Right ventricle myocardium inferior (tissue), 1 donor: ENCODE data around the gene ANKRD24. TPM values are rescaled to one million over a fixed set of nuclear protein-coding genes. Genes with fewer than 3 reads are reported as not detected.
"Not testable (repeated sequence)": the region's sequence is repeated elsewhere in the genome, so short reads cannot be mapped to it uniquely, and the experiment has no call there.

Source experiments
- ATAC-seq: fragments of 200-7000 bp; cut with Tn5 transposase; one replicate; pipeline ENCODE4 v1.9.1; 2020; ENCODE audit warnings: mild to moderate bottlenecking, moderate library complexity
- DNase-seq: peaks from one replicate; pipeline ENCODE4 v3.0.0; 2021; ENCODE audit errors: missing footprints
- intact Hi-C: fragments of 100-400 bp; cut with DNase I; formaldehyde crosslinking; loops from one replicate; pipeline ENCODE4 v1.11.0; 2022
- total RNA-seq: library from RNA; stranded (reverse); fragmentation: NEBNext Ultra II Directional; extraction: Animal tissue kit (Norgen Biotek cat#: 25700); gene quantifications from one replicate; pipeline ENCODE4 v1.2.1, GENCODE V29; 2021
- donor health status: DM: no; HTN: yes; CAD: no; lungs with severe emphysema.

ANKRD24 gene
- total RNA-seq, 1 donor from 2014 or later: 0.19 TPM

DNA sequence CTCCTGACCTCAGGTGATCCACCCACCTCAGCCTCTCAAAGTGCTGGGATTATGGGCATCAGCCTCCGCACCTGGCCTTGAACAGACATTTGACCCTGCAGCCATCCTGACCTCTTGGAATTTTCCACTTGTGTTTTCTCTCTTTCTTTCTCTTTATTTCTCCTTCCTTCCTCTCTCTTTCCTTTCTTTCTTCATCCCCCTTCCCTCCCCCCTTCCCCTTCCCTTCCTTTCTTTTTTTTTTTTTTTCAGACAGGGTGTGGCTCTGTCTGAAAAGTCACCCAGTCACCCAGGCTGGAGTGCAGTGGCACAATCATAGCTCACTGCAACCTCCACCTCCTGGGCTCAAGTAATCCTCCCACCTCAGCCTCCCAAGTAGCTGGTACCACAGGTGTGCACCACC is 36.0 kb downstream of the ANKRD24 start:
- DNase-seq, ATAC-seq, intact Hi-C loops: not testable (repeated sequence)

DNA sequence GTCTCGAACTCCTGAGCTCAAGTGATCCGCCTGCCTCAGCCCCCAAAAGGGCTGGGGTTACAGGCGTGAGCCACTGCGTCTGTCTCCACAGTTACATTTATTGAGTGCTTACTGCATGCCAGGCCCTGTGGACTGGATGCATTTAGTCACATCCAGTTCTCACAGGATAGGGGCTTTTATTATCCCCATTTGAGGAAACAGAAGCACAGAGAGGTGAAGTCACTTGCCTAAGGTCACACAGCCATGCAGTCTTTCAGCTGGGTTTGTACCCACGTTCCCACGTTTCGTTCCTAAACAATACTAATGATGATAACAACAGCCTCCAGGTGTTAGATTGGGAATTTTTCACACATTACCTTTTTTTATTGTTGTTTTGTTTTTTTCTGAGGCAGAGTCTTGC is 37.7 kb downstream of the ANKRD24 start:
- intact Hi-C loops: no loop called here
- DNase-seq (no peak), ATAC-seq (no peak)

DNA sequence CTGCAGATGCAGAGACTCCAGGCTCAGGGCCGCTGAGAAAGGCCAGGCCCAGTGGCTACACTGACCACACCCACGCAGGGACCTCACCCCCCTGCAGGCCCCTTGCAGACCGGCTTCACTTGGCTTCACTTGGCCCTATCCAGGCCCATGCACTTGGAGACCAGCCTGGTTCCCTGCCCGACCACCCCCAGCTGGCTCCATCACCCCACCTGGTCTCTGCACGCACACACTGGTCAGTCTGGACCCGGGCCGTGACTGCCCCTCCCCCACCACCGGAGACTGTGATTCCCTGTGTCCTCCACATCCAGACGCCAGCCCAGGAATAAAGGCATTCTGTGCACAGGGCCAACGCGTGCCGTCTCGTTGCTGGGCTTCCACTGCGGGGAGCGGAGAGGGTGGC is 42.0 kb downstream of the ANKRD24 start:
- intact Hi-C loops: no loop called here
- ATAC-seq: no peak
- DNase-seq: no peak

DNA sequence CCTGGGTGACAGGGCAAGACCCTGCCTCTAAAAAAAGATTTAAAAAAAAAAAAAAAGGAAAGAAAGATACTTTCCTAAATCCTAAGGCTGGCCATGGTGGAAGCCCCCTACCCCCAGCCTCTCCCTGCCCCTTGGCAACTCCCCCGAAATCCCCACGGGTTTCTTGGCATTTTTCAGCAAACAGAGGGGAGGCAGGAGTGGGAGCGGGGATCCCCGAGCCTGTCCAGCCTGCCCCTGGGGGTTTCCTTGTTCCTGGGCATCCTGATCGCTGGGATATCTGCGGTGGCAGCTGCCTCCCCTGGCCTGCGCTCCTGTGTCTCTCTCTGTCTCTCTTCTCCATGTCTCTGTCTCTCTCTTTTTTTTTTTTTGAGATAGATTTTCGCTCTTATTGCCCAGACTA is 43.4 kb downstream of the ANKRD24 start:
- ATAC-seq (no peak), DNase-seq (no peak)
- intact Hi-C loops: no loop called here

DNA sequence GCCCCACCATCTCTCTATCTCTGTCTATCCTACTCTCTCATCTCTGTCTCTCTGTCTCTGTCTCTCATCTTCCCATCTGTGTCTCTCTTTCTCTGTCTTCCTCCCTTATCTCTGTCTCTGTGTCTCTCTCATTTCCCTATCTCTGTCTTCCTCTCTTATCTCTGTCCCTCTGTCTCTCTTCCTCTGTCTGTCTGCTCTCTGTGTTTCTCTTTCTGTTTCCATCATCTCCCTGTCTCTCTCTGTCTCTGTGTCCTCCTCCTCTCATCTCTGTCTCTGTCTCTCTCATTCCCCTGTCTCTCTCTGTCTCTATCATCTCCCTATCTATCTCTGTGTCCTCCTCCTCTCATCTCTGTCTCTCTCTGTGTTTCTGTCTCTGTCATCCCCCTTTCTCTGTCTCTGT is 45.3 kb downstream of the ANKRD24 start:
- intact Hi-C loops: no loop called here
- DNase-seq (no peak), ATAC-seq (no peak)

DNA sequence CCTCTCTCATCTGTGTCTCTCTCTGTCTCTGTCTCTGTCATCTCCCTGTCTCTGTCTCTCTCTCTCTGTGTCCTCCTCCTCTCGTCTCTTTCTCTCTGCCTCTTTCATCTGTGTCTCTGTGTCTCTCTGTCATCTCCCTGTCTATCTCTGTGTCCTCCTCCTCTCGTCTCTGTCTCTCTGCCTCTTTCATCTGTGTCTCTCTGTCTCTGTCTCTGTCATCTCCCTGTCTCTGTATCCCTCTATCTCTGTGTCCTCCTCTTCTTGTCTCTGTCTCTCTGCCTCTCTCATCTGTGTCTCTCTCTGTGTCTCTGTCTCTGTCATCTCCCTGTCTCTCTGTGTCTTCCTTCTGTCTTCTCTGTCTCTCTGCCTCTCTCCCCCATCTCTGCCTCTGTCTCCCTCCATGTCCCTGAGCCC is 46.3 kb downstream of the ANKRD24 start:
- ATAC-seq (no peak), DNase-seq (no peak)
- intact Hi-C loops: no loop called here

DNA sequence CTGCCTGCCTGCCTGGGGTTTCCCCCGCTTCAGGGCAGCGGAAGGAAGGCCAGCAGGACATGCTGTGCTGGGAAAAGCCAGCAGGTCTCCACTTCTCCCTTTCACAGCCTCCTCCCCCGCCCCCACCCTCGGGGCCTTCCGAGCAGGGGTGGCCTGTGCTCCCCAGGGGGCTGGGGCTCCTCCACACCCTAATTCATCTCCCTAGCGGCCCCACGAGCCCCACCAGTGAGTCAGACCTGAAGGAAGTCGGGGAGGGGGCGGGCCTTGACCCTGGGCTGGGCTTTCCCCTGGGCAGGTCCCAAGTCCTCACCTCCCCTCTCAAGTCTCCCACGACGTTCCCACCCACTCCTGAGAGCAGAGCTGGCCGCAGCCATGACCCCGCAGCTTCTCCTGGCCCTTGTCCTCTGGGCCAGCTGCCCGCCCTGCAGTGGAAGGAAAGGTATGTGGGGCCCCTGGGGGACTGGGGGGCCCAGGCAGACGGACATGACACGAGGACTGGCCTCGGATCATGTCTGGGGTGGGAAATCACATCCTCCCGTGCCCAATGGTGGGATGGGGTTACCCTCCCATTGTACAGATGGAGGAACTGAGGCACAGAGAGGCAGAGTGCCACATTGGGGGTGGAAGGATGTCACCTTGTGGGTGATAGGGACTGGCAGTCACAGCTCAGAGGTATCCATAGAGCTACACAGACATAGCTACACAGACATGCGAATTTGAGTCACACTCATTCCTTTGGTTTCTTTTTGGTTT is 46.9 kb downstream of the ANKRD24 start, which contains the start of gene EBI3:
Gene EBI3, plus strand, starts transcription at position 345 of the 753 bp plus-strand sequence. Its CDS starts 28 bp downstream, at position 373.
- ATAC-seq (peak; percentile 46), DNase-seq (peak; percentile 63)
- intact Hi-C loops: no loop called here

DNA sequence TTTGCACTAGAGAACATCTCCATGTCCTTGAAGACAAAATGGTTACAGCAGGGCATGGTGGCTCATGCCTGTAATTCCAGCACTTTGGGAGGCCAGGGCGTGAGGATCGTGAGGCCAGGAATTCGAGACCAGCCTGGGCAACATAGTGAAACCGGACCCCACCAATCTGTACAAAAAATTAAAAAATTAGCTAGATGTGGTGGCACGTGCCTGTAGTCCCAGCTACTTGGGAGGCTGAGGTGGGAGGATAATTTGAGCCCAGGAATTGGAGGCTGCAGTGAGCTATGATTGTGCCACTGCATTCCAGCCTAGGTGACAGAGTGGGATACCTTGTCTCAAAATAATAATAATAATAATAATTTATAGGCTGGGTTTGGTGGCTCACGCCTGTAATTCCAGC is 47.7 kb downstream of the ANKRD24 start:
- ATAC-seq, intact Hi-C loops: not testable (repeated sequence)
- peak; percentile 31 for DNase-seq

DNA sequence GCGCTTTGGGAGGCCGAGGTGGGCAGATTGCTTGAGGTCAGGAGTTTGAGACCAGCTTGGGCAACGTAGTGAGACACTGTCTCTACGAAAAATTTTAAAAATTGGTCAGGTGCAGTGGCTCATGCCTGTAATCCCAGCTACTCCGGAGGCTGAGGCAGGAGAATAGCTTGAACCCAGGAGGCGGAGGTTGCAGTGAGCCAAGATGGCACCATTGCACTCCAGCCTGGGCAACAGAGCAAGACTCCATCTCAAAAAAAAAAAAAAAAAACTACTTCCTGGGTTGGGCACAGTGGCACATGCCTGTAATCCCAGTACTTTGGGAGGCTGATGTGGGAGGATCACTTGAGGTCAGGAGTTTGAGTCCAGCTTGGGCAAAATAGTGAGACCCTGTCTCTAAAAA is 49.0 kb downstream of the ANKRD24 start:
- ATAC-seq, intact Hi-C loops: not testable (repeated sequence)
- DNase-seq: peak; percentile 11

DNA sequence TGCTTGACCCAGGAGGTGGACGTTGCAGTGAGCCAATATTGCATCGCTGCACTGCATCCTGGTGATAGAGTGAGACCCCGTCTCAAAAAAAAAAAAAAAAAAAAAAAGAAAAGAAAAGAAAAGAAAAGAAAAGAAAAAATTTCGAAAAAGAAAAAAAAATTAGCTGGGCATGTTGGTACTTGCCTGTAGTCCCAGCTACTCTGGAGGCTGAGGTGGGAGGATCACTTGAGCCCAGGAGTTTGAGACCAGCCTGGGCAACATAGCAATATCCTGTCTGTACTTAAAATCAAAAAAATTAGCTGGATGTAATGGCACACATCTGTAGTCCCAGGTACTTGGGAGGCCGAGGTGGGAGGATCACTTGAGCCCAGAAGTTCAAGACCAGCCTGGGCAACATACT is 49.6 kb downstream of the ANKRD24 start:
- ATAC-seq, intact Hi-C loops, DNase-seq: not testable (repeated sequence)

DNA sequence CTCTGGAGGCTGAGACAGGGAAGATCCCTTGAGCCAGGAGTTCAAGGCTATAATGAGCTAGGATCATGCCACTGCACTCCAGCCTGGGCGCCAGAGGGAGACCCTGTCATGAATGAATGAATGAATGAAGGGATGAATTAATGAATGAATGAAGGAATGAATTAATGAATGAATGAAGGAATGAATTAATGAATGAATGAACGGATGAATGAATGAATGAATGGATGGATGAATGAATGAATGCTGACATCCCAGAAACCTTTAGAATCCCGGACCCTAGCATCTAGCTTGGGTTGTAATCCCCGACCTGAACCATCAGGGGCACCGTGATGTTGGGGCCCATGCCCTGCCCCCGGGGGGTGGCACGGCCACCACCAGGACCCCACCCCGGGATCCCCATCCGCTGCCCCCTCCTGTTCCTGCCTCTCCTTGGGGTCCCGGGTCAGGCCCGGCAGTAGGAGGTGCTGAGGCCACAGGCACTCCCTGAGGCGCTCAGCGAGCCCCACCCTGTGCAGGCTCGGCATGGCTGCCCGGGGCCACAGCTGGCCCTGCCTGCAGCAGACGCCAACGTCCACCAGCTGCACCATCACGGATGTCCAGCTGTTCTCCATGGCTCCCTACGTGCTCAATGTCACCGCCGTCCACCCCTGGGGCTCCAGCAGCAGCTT is 50.3 kb downstream of the ANKRD24 start:
- intact Hi-C loops: no loop called here
- ATAC-seq: no peak
- DNase-seq: peak; percentile 49

DNA sequence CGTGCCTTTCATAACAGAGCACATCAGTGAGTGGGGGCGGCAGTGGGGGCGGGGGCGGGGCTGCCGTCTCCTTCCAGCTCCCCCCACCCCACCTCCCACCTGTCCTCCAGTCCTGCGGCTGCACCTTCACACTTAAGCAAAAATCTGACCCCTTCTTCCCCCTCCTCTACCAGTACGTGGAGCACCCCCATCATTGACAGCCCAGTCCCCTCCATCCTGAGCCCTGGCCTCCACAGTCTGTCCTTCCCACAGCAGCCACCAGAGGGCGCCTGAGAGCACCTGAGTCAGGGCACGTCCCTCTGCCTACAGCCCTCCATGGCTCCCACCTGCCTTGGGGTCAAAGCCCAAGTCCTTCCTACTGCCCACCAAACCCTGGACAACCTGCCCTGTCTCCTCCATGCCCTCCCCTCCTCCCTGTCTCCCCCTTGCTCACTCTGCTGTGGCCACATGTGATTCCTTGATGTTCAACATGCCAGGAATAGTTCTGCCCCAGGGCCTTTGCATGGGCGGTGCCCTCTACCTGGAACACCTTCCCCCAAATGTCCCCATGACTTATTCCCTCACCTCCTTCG is 50.9 kb downstream of the ANKRD24 start:
- DNase-seq: peak; percentile 79
- intact Hi-C loops: no loop called here
- ATAC-seq: no peak

DNA sequence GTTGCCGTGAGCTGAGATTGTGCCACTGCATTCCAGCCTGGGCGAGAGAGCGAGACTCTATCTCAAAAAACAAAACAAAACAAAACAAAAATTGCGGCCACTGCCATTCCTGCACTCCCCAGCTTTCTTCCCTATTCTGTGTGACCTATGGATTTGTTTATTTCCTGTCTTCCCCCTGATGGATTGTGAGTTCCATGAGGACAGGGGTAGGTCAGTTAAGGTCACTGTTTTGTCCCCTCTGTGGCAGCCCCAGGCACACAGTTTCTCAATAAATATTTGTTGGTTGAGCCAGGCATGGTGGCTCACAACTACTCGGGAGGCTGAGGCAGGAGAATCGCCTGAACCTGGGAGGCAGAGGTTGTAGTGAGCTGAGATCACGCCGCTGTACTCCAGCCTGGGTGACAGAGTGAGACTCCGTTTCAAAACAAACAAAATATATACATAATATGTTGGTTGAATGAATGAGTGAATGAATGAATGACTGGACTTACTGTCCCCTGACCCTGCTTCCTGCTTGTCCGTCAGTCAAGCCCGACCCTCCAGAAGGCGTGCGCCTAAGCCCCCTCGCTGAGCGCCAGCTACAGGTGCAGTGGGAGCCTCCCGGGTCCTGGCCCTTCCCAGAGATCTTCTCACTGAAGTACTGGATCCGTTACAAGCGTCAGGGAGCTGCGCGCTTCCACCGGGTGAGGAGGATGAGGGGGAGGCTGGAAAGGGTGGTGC is 51.8 kb downstream of the ANKRD24 start:
- ATAC-seq: no peak
- intact Hi-C loops: no loop called here
- DNase-seq: peak; percentile 49

DNA sequence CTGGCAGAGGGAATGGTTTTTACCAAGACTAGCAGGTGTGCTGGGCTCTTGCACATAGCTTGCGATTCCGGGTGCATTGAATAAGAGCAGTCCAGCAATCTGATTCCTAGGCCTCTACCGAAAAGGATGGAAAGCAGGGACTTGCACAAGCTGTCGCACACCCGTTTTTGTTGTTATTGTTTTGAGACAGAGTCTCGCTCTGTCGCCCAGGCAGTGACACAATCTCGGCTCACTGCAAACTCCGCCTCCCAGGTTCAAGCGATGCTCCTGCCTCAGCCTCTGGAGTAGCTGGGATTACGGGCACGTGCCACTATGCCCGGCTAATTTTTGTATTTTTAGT is 52.3 kb downstream of the ANKRD24 start:
- ATAC-seq (no peak), DNase-seq (no peak)
- intact Hi-C loops: no loop called here

DNA sequence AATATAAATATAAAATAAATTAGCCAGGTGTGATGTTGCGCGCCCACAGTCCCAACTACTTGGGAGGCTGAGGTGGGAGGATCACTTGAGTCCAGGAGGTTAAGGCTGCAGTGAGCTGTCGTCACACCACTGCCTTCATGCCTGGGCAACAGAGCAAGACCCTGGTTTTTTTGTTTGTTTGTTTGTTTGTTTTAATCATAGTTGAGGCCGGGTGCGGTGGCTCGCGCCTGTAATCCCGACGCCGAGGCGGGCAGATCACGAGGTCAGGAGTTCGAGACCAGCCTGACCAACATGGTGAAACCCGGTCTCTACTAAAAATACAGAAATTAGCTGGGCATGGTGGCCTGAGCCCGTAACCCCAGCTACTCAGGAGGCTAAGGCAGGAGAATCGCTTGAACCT is 55.0 kb downstream of the ANKRD24 start:
- ATAC-seq, DNase-seq, intact Hi-C loops: not testable (repeated sequence)

DNA sequence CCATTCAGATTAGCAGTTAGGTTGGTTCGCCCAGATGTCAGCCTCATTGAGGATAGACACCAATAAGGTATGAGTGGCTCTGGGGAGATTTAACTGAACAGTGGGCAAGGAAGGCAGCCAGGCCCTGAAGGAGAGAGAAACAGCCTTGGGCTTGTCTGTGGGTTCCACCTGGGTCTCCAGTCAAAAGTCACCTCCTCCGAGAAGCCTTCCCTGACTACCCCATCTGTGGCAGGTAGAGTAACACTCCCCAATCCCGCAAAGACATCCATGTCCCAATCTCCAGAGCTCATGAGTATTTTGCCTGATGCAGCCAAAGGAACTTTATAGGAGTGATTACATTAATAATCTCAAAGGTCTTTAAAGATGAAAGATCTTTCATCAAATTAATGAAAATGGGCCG is 56.3 kb downstream of the ANKRD24 start:
- DNase-seq: peak; percentile 13
- intact Hi-C loops: no loop called here
- ATAC-seq: no peak

DNA sequence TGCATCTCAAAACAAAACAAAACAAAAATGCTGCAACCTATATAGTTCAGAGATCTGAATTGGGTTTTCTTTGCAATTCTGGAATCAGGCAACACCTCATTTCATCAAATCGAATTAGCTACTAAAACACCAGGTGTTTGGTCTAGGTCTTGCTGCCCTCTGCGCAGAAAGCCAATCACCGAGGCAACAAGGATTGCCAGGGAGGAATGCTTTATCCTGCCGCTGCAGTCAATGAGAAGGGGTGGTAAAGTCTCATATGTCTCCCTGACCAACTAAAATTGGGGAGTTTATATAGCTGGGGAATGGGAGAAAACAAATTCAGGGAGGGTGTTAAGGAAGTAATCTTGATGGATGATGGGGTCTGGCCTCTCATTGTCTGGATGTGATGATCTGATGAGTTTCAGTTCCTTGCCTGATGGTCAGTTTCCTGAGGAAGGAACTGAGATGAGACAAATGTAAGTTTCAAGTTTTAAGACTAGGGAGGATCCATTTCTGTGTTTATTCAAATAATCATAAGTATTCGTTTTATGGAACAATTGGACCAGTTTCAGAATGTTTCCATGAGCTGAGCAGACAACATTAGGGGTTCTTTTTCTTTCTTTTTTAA is 59.4 kb downstream of the ANKRD24 start:
- DNase-seq: no peak
- ATAC-seq: no peak
- intact Hi-C loops: no loop called here

DNA sequence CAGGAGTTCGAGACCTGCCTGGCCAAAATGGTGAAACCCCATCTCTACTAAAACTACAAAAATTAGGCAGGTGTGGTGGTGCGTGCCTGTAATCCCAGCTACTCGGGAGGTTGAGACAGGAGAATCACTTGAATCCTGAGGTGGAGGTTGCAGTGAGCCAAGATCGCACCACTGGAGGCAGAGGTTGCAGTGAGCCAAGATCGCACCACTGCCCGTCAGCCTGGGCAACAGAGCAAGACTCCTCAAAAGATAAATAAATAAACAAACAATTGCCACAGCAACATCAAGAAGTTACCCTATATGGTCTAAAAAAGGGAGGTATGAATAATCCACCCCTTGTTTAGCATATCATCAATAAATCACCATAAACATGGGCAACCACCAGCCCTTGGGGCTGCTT is 63.4 kb downstream of the ANKRD24 start:
- intact Hi-C loops, ATAC-seq: not testable (repeated sequence)
- DNase-seq: peak; percentile 13
